Astrocyte of the hippocampus (primary cell): ENCODE data around the gene PLEKHA3.
A peak's percentile ranks its signal among the peaks of the same experiment; 100 is the strongest.

ENCODE experiments used
- DNase-seq: peaks from one replicate; pipeline ENCODE4 v3.0.0; 2011; ENCODE audit warnings: low read depth, low spot score

Gene PLEKHA3

DNA sequence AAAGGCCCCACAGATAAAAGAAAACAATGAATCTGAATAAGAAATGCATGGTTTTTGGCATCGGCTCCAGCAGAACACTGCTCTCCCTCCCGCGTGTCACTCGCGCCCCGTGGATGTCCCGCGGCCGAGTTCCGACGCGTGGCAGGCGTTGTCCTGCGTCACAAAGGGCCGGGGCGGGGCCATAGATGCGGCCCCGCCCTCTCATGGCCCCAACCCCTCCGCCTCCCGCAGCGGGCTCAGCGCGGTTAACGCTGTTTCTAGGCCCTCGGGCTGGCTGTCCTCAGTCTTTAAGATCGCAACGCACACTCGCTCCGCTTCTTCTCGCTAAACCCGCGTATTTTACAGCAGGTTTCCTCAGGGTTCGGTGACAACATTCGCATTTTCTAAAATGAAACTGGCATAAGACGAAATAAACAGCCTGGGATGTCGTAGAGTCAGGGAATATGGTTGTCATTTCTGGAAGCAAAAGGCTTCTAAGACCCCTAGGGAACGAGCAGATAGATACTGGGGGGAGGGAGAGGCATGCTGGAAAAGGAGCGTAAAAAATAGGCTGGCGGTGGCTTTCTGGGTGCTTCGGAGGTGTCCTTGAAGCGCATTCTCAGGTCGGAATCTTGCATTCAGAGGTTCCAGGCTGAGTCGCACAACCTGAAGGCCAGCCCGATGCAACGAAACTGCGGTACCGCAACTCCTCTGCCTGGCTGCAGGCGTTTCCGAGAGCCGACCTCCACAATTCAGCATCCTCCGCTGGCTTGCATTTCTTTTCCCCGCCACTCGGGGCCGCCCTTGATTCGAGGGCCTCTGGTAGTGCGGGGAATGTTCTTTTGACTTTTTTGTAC, 1.6 kb upstream of the PLEKHA3 start, which contains the start of gene FKBP7:
Gene FKBP7 (minus strand): TSS at position 162 of the 836 bp plus-strand sequence. CDS start 101 bp downstream, at position 61.
- DNase-seq, result peak; percentile 93

DNA sequence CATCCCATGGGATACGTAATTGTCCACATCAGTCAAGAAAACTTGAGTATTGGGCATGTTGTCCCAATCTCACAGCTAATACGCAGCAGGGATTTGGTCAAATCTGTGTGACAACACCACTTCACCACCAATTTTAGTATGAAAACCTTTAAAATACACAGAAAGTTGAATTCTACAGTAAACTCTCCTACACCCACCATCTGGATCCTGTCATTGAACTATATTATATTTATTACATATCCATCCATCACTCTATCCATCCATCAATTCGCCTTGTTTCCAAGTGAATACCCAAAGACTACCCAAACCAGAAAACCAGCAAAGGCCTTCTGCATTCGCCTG, 1.0 kb upstream of the PLEKHA3 start:
- no peak for DNase-seq

DNA sequence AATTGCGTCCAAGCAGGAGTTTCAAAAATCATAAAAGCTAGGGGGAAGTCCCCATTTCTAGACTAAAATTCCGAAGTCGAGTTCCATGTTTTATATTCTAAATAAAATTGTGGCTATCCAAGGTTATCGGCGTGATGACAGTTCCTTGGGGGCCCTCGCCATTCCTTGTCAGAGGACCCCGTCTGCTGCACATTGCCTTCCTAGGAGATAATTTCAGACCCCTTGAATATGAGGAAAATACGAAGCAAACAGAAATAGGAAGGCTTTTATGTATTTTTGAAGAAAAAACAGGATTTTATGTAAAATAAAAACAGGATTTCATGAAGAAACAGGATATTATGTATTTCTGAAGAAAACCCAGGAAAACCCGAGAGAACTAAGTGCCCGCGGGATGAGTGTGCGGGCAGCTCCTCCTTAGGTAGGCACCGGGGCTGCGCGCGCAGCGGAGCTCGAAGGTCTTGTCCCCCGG, 465 bp upstream of the PLEKHA3 start:
- no peak for DNase-seq

DNA sequence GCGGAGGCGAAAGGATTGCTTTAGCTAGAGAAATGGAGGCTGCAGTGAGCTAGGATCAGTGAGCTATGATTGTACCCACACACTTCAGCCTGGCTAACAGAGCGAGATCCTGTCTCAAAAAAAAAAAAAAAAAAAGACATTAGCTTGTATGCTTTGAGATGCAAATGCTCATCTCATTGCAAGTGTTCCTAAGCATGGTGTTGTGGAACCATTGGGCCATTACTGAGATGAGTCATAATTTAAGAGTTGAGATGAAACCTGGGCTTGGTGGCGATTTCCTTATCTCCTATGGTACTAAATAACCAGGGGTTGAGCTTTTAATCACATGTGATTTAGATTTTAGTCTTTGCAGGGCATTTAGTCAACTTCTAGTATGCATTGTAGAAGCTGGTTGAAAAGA, 2.2 kb downstream of the PLEKHA3 start:
- no peak for DNase-seq

DNA sequence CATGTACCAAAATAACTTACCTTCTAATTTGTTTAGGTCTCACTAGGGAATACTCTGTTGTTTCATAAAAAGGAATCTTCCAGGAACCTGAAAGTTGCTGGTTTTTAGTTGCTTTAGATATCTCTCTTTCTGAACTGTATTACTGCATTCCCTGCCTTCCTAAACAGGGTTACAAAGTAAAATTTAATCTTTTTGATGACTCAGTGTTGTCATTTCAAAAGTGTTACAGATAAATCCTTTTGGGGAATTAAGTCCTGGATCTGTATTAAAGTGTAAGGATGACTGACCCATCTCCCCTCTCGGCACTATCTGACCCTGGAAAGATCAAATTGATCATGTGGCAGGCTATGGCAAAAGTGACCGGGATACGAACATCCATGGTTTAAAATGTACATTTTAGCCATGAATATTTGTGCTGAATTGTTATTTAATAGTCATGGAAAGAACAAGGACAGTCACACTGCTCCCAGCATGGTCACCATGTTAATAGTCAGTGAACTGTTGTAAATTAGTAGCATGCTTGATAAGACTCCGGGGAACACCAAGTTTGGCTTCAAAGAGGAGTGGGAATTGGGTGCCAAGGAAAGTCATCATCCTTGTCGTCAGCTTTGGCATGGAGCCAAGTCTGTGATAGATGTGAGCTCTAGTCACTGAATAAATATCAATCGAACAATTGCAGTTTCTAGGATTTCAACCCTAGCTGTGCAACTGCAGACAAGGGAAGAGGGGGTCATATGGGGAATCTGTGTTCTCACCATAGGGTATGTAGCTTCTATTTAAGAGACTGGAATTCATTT, 4.2 kb downstream of the PLEKHA3 start:
- peak; percentile 74 for DNase-seq

DNA sequence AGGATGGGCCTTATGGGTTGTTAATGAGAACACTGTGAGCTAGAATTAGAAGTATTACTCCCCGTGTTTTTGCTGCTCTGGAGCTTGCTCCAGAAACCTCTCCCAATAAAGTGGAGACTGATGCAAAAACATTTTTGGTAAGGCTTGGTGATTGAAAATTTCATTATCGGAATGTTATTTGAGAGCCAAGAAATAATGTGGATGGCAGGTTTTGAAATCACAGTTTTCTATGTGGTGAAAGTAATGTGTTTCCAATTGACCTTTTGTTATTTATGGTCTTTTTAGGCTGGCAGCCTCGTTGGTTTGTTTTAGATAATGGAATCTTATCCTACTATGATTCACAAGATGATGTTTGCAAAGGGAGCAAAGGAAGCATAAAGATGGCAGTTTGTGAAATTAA, 5.1 kb downstream of the PLEKHA3 start:
- DNase-seq, result no peak

DNA sequence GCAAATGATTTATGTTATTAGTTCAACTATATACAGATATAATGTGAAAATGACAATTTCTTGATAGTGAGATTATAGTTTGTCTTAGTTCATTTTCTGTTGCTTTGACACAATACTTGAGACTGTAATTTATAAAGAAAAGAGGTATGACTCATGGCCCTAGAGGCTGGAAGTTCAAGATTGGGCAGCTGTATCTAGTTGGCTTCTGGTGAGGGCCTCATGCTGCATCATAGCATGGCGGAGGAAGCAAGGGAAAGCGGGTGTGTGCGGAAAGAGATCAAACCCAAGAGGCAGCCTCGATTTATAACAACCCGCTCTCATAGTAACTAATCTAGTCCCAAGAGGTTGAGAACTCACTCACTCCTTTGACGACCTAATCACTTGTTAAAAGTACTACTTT, 11.4 kb downstream of the PLEKHA3 start:
- no peak for DNase-seq

DNA sequence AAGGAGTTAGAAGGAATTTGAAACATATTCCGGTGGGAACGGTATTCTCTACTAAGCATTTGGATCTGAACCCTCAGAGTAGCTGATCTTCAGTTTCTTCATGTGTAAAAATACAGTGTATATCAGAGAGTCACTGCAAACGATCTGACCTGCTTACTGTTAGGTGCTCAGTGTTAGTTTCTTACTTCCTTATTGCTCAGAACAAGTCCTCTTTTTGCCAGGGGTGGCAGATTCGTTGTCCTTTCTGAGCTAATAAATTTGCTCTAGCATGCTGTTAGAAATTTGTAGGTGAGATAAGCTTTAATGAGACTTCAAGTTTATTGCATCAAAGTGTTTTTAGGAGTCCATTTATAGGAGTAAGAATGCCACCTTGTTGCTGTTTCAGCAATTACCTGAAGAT, 15.8 kb downstream of the PLEKHA3 start:
- no peak for DNase-seq

DNA sequence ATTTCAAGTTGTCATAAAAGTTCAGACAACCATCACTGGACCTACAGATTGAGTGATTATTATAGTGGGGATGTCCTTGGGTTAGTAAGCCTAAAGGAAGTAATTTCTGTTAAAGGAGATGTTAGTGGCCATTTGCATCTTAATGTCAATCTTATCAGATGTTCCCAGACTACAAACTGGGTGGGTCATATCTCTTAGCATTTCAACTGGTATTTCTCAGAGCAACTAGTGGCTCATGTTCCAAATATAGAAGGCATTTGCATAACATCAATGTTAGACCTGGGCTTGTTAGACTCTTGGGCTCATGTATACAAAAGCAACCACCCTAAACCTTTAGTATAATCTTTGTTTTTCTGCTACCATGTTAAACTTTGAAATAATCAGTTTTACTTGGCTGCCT, 17.9 kb downstream of the PLEKHA3 start:
- no peak for DNase-seq

DNA sequence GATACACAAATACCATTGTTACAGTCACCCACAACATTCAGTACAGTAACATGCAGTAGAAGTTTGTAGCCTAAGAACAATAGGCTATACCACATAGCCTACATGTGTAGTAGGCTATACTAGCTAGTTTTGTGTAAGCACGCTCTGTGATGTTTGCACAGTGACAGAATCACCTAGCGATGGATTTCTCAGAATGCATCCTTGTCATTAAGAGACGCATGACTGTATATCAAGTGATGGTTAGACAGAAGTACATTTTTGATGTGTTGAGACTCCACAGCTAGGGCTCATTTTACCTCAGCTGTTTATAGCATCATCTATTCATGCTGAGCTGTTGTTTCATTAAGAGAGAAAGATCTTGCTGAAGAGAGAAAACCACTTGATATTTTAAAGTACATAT, 19.4 kb downstream of the PLEKHA3 start:
- DNase-seq, result no peak

DNA sequence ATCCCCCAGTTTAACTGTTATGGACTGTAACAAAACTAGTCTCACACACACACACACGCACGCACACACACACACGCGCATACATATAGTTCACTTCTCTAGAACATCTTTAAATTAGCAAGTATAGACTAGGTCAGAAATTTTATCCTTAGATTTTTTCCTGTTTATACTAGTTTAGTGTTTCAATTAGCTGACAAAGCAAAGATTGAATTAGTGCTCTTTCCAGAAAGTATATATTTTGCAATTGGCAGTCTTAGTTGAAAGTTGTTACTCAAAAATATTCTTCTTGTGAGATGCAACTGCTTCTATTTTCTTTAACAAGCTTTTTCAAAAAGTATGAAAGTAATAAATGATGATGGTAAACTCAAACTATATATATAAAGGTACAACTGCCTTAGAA, 22.5 kb downstream of the PLEKHA3 start:
- no peak for DNase-seq

DNA sequence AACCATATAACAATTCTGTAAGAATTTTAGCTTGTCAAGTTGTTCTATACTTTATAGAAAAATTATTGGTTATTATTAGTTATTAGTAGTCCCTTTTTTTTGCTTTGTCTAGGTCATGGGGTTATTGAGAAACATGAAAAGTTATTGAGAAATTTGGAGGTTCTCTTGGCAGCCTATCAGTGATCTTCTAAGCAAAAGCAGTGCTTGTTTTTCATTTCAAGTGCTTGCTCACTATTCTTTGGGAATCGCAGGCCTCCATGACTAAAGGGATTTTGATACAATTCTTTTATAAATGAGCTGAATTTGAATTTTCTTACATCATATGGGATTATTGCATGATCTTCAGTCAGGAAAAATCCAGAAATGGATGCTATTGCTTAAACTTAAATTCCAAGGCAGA, 25.8 kb downstream of the PLEKHA3 start:
- no peak for DNase-seq

DNA sequence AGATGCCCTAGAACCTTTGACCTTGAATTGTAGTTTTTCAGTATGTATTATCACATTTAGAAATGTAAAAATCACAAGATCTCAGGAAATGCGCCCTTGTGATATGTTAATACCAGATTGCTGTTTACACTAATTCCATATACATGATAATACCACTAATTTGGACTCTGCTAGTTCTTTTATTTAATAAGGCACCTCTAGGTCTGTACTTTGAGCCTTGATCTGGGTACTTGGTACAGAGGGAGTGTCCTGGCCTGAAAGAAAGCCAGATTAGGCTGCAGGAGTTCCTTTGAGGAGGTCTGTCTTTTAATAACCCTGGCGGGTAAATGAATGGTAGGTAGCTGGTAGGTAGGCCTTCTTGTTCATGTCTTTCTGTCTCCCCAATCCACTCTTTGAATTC, 26.3 kb downstream of the PLEKHA3 start:
- DNase-seq, result no peak

DNA sequence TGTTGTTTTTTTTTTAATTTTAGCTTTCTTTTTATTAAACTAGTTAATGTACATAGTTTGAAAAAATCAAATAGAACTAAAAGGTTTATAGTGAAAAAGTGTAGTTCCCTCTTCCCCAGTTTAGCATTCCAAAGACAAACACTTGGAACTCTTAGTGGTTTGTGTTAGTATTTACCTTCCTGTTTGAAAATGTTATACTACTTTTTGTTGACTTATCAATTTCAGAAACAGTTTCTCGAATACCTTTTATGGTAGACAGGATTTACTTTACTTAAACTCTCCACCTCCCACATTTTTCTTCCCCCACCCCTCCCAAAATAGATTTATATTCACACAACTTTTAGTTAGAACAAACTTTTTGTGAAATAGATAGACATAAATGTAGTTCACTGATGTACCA, 26.7 kb downstream of the PLEKHA3 start:
- no peak for DNase-seq

DNA sequence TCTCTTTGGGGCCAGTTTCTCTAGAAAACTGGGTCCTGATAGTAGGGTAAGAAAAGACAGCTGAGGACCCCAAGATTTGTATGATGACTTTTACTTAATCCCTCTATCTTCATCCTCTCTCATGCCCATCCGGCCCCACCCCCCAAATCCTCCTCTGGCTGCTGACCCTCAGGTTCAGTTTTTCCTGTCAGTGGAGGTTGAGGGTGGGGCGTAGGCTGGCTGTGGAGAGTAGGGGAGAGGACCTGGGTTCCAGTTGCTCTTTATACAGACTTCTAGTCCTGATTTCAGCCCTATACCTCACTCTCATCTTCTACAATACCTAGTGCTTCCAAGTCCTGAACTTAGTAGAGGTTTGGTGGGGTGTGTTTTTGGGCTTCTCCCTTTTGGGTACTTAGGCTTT, 28.4 kb downstream of the PLEKHA3 start:
- no peak for DNase-seq

DNA sequence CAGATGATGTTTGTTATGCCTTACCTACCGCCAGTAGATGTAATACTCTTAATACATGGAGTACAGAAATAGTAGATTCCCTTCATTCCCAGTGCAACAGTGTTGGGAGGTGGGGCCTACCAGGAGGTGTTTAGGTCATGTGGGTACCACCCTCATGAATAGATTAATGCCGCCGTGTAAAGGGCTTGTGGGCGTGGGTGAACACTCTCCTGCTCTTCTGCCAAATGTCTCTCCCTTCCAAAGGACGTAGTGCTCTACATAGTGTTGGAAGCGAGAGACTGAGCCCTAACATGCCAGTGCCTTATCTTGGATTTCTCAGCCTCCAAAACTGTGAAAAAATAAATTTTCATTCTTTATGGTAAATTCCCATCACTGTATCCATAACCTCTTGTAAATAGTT, 30.1 kb downstream of the PLEKHA3 start:
- no peak for DNase-seq

DNA sequence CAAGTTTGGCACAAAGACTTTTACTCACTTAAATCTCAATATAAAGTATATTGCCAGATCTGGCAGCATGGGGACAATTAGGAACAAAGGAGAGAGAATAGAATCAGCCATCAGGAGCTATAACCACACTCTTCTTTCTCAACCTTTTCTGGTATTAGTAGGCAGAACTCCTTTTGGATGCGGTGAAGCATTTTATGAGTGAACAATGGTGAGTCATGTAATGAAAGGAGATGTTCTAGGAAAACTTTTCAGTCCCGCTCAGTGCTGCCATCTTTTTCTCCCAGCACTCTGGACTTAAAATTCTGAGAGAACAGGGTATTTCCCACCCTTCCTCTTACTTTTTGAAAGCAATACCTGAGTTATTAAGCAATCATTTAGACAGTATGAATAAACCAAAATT, 32.2 kb downstream of the PLEKHA3 start:
- DNase-seq, result peak; percentile 68

DNA sequence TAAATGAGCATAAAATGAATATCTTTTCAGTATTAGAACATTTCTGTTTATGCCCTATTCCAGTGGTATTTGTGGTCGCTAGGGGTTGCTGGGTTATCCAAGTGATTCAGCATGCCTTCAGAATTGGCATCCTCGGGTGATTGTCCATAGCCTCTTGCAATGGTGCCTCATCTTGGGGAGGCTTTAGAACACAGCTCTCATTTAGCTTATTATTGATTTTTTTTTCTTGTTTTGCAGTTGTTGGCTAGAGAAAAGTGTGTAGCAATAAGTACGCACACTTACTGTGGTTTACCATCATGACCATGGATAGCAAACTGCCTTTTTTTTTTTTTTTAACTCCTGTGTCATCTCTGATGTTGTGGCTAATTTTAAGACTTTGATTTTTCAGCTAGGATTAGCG, 33.6 kb downstream of the PLEKHA3 start:
- DNase-seq, result peak; percentile 45

DNA sequence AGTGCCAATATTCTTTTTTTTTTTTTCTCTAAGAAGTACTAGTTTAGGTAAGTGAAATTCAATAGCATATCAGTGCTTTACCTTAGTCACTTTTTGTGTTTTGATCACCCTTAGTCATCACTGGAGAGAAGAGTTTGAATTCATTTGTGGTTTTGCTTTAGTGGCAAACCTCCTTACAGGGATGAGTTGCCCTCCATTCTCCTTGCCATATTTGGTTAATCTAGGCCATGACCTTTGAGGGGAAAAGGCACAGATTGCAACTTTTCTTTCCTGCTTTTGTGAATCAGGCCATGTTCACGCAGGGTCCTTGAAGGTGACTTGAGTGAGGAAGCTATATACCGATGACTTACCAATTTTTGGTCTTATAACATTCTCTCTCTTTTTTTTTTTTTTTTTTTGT, 34.4 kb downstream of the PLEKHA3 start:
- DNase-seq, result peak; percentile 51

DNA sequence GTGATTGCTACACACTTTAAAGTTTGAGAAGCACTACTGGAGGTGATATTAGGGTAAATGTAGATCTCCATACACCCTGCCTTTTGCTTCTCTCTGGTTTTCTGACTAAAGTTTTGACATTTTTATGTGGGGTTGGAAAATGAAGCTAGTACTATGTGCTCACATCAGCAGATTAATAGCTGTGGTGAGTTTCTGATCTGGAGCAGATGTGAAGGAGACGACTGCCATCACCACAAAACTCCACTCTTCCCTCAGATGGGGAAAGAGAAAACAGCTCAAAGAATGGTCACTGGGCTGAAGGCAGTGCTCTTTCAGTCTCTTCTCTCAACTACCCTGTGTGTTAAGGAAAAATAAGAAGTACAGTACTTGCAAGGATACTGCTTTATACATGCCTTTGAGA, 37.2 kb downstream of the PLEKHA3 start:
- no peak for DNase-seq

DNA sequence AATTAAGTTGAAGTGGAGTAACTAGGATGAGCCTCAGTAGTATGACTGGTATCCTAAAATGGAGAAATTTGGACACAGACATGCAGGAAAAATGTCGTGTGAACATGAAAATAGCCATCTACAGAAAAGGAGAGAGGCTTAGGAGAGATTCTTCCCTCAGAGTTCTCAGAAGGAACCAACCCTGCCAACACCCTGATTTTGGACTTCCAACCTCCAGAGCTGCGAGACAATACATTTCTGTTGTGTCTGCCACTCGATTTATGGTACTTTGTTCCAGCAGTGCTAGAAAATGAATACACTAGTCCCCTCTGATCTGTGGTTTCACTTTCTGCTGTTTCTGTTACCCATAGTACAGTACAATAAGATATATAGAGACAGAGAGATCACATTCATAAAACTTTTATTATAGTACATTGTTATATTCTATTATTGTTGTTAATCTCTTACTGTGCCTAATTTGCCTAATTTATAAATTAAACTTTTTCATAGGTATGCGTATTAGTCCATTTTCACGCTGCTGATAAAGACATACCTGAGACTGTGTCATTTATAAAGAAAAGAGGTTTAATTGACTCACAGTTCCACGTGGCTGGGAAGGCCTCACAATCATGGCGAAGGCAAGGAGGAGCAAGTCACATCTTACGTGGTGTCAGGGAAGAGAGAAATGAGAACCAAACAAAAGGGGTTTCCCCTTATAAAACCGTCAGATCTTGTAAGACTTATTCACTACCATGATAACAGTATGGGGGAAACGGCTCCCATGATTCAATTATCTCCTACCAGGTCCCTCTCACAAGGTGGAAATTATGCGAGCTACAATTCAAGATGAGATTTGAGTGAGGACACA, 41.3 kb downstream of the PLEKHA3 start:
- no peak for DNase-seq
